MV-4-11 (cell line): Measurements from ENCODE around the gene NANOS2.
"Not testable (repeated sequence)": the region's sequence is repeated elsewhere in the genome, so short reads cannot be mapped to it uniquely, and the experiment has no call there.

Source experiments
- DNase-seq: peaks from one replicate; lab custom pipeline; 2025; lab: John Stamatoyannopoulos, UW

NANOS2 gene

GRCh38 chr19:45895983-45896599 is 18.5 kb downstream of the NANOS2 start:
- not testable (repeated sequence) for DNase-seq

GRCh38 chr19:45895519-45895972 is 19.0 kb downstream of the NANOS2 start:
- DNase-seq = no peak

- DNase-seq = no peak
Observed at GRCh38 chr19:45890877-45891276, 23.7 kb downstream of the NANOS2 start.

- DNase-seq = no peak
Observed at GRCh38 chr19:45889210-45889885, 25.2 kb downstream of the NANOS2 start.

GRCh38 chr19:45887200-45887710 is 27.3 kb downstream of the NANOS2 start:
- no peak for DNase-seq

- DNase-seq = peak; percentile 93
Observed at GRCh38 chr19:45886427-45887199, 28.0 kb downstream of the NANOS2 start.

GRCh38 chr19:45885556-45886426 is 28.8 kb downstream of the NANOS2 start, which contains the start of gene IRF2BP1:
Gene IRF2BP1 (minus strand): TSS chr19:45886141. CDS start chr19:45885774, 367 bp downstream.
- peak; percentile 93 for DNase-seq

GRCh38 chr19:45884682-45885555 is 29.7 kb downstream of the NANOS2 start:
- no peak for DNase-seq

GRCh38 chr19:45883881-45884681 is 30.5 kb downstream of the NANOS2 start:
- DNase-seq = no peak

- no peak for DNase-seq
Observed at GRCh38 chr19:45883586-45883880, 31.0 kb downstream of the NANOS2 start.

GRCh38 chr19:45882652-45883585 is 31.7 kb downstream of the NANOS2 start:
- DNase-seq = peak; percentile 88

- no peak for DNase-seq
Observed at GRCh38 chr19:45881909-45882528, 32.6 kb downstream of the NANOS2 start.

- DNase-seq = no peak
Observed at GRCh38 chr19:45881082-45881908, 33.3 kb downstream of the NANOS2 start.

- no peak for DNase-seq
Observed at GRCh38 chr19:45879971-45880370, 34.6 kb downstream of the NANOS2 start.

- DNase-seq = no peak
Observed at GRCh38 chr19:45879055-45879454, 35.5 kb downstream of the NANOS2 start.

- DNase-seq = no peak
Observed at GRCh38 chr19:45878043-45878794, 36.4 kb downstream of the NANOS2 start.
